HUES48 (cell line): ENCODE measurements around the gene MTA1.

Experiments used
- H3K27ac ChIP-seq: one replicate; pipeline ENCODE4 v1.7.0; 2013; ENCODE audit warnings: low read depth, low read length, inconsistent platforms
- H3K27me3 ChIP-seq: 2 replicates; pipeline ENCODE4 v1.6.1; 2013; ENCODE audit warnings: mild to moderate bottlenecking, low read length; ENCODE audit not compliant: control insufficient read depth, insufficient read depth
- H3K36me3 ChIP-seq: 2 replicates; pipeline ENCODE4 v1.6.1; 2013; ENCODE audit warnings: low read length; ENCODE audit not compliant: control insufficient read depth, insufficient read depth
- H3K4me1 ChIP-seq: 2 replicates; pipeline ENCODE4 v1.6.1; 2013; ENCODE audit warnings: mild to moderate bottlenecking, low read length; ENCODE audit not compliant: control insufficient read depth, insufficient read depth
- H3K4me3 ChIP-seq: 2 replicates; pipeline ENCODE4 v1.5.1; 2013; ENCODE audit warnings: mild to moderate bottlenecking, low read depth, low read length
- H3K9ac ChIP-seq: 2 replicates; pipeline ENCODE4 v1.6.1; 2013; ENCODE audit warnings: mild to moderate bottlenecking, low read depth, low read length, moderate library complexity
- H3K9me3 ChIP-seq: 2 replicates; pipeline ENCODE4 v1.6.1; 2013; ENCODE audit warnings: low read length; ENCODE audit not compliant: control insufficient read depth, insufficient read depth

The MTA1 gene

GRCh38 chr14:105467249-105467941 is 47.8 kb downstream of the MTA1 start:
- Histone ChIP-seq H3K4me1 (0 out of 2 replicates have a peak, but pooled peaks cover 6% of the 10 kb centered on the region), H3K4me3 (no peak overlapping the region), H3K9me3 (no peaks in the 10 kb centered on the region), H3K27me3 (no peaks in the 10 kb centered on the region), H3K9ac (no peak overlapping the region), H3K27ac (no peak overlapping the region), H3K36me3 (peaks cover 72% of the 10 kb centered on the region)

- no peaks in the 10 kb centered on the region for H3K9me3 ChIP-seq
- no peak overlapping the region for H3K27ac ChIP-seq
- peaks cover 66% of the 10 kb centered on the region for H3K36me3 ChIP-seq
- no peak overlapping the region for H3K9ac ChIP-seq
- no peaks in the 10 kb centered on the region for H3K27me3 ChIP-seq
- H3K4me1 ChIP-seq: 0 out of 2 replicates have a peak, but pooled peaks cover 6% of the 10 kb centered on the region
- no peak overlapping the region for H3K4me3 ChIP-seq
These were observed 48.4 kb downstream of the MTA1 start for GRCh38 chr14:105467942-105468471.

GRCh38 chr14:105468621-105469241 is 49.1 kb downstream of the MTA1 start:
- H3K9ac ChIP-seq: no peak overlapping the region
- no peaks in the 10 kb centered on the region for H3K9me3 ChIP-seq
- H3K4me3 ChIP-seq: no peak overlapping the region
- no peaks in the 10 kb centered on the region for H3K27me3 ChIP-seq
- H3K27ac ChIP-seq: no peak overlapping the region
- H3K4me1 ChIP-seq: peaks cover 6% of the 10 kb centered on the region; the same call in 1 of the 2 replicates
- H3K36me3 ChIP-seq: peaks cover 59% of the 10 kb centered on the region

GRCh38 chr14:105469456-105470349 is 50.1 kb downstream of the MTA1 start:
- Histone ChIP-seq H3K36me3 (peaks cover 50% of the 10 kb centered on the region), H3K9me3 (no peaks in the 10 kb centered on the region), H3K27ac (no peak overlapping the region), H3K27me3 (peaks cover under 1% of the 10 kb centered on the region; the same call in 1 of the 2 replicates), H3K4me1 (peaks cover 6% of the 10 kb centered on the region; the same call in 1 of the 2 replicates), H3K4me3 (no peak overlapping the region), H3K9ac (no peak overlapping the region)

GRCh38 chr14:105470350-105471296 is 51.0 kb downstream of the MTA1 start:
- H3K4me1 ChIP-seq: peaks cover 7% of the 10 kb centered on the region

GRCh38 chr14:105471297-105471821 is 51.7 kb downstream of the MTA1 start:
- Histone ChIP-seq H3K27ac (no peak overlapping the region), H3K4me3 (no peak overlapping the region), H3K9me3 (no peaks in the 10 kb centered on the region)

More at GRCh38 chr14:105470350-105471296, 51.0 kb downstream of the MTA1 start:
- H3K9me3 ChIP-seq: no peaks in the 10 kb centered on the region
- peaks cover 9% of the 10 kb centered on the region for H3K27me3 ChIP-seq
- no peak overlapping the region for H3K9ac ChIP-seq
- H3K36me3 ChIP-seq: peaks cover 41% of the 10 kb centered on the region
- no peak overlapping the region for H3K4me3 ChIP-seq
- peak overlapping the region; percentile 28 for H3K27ac ChIP-seq

GRCh38 chr14:105471823-105472485 is 52.3 kb downstream of the MTA1 start:
- Histone ChIP-seq H3K9me3 (no peaks in the 10 kb centered on the region), H3K9ac (no peak overlapping the region), H3K27ac (no peak overlapping the region), H3K27me3 (peaks cover 23% of the 10 kb centered on the region), H3K36me3 (peaks cover 28% of the 10 kb centered on the region), H3K4me3 (no peak overlapping the region), H3K4me1 (peaks cover 11% of the 10 kb centered on the region)

More at GRCh38 chr14:105471297-105471821, 51.7 kb downstream of the MTA1 start:
- Histone ChIP-seq H3K9ac (no peak overlapping the region), H3K4me1 (peaks cover 11% of the 10 kb centered on the region), H3K36me3 (peaks cover 34% of the 10 kb centered on the region), H3K27me3 (peaks cover 17% of the 10 kb centered on the region)

- H3K4me1 ChIP-seq: peaks cover 11% of the 10 kb centered on the region
- H3K36me3 ChIP-seq: peaks cover 22% of the 10 kb centered on the region
These were observed 52.9 kb downstream of the MTA1 start for GRCh38 chr14:105472486-105472991.

GRCh38 chr14:105473033-105473676 is 53.5 kb downstream of the MTA1 start:
- Histone ChIP-seq H3K36me3 (peaks cover 16% of the 10 kb centered on the region), H3K27me3 (peaks cover 34% of the 10 kb centered on the region), H3K4me3 (peak overlapping the region; percentile 64; the same call in 1 of the 2 replicates), H3K9me3 (no peaks in the 10 kb centered on the region), H3K27ac (no peak overlapping the region), H3K4me1 (peaks cover 11% of the 10 kb centered on the region), H3K9ac (no peak overlapping the region)

More at GRCh38 chr14:105472486-105472991, 52.9 kb downstream of the MTA1 start:
- H3K9ac ChIP-seq: no peak overlapping the region
- H3K27me3 ChIP-seq: peaks cover 29% of the 10 kb centered on the region
- H3K27ac ChIP-seq: no peak overlapping the region
- H3K4me3 ChIP-seq: no peak overlapping the region
- H3K9me3 ChIP-seq: no peaks in the 10 kb centered on the region
